HG02885 (cell line): ENCODE data around the gene CSE1L.
"Not testable (repeated sequence)": the region's sequence is repeated elsewhere in the genome, so short reads cannot be mapped to it uniquely, and the experiment has no call there.

Experiments used
- ATAC-seq: cut with Tn5 transposase; IDR thresholded peaks from one replicate; pipeline ENCODE4 v1.9.1; 2021; ENCODE audit warnings: mild to moderate bottlenecking; ENCODE audit not compliant: unreplicated experiment, poor library complexity

CSE1L gene

GRCh38 chr20:49063279-49063678 is 17.2 kb downstream of the CSE1L start:
- ATAC-seq, result no peak

GRCh38 chr20:49074521-49074920 is 28.4 kb downstream of the CSE1L start:
- ATAC-seq, result no peak

GRCh38 chr20:49078310-49078709 is 32.2 kb downstream of the CSE1L start:
- ATAC-seq, result no peak

- ATAC-seq, result not testable (repeated sequence)
Observed at GRCh38 chr20:49082295-49082694, 36.2 kb downstream of the CSE1L start.

- ATAC-seq, result no peak
Observed at GRCh38 chr20:49091104-49091503, 45.0 kb downstream of the CSE1L start.

GRCh38 chr20:49091762-49092161 is 45.6 kb downstream of the CSE1L start:
- ATAC-seq, result no peak

- ATAC-seq, result no peak
Observed at GRCh38 chr20:49096203-49096730, 50.2 kb downstream of the CSE1L start.

- no peak for ATAC-seq
Observed at GRCh38 chr20:49097159-49097558, 51.0 kb downstream of the CSE1L start.

GRCh38 chr20:49098136-49098535 is 52.0 kb downstream of the CSE1L start:
- no peak for ATAC-seq

GRCh38 chr20:49099011-49099410 is 52.9 kb downstream of the CSE1L start:
- ATAC-seq, result no peak

- not testable (repeated sequence) for ATAC-seq
Observed at GRCh38 chr20:49100292-49100691, 54.2 kb downstream of the CSE1L start.

- ATAC-seq, result no peak
Observed at GRCh38 chr20:49100972-49101371, 54.9 kb downstream of the CSE1L start.

- ATAC-seq, result no peak
Observed at GRCh38 chr20:49103019-49103418, 56.9 kb downstream of the CSE1L start.

- no peak for ATAC-seq
Observed at GRCh38 chr20:49103647-49104364, 57.7 kb downstream of the CSE1L start.

GRCh38 chr20:49104365-49104648 is 58.2 kb downstream of the CSE1L start:
- ATAC-seq, result no peak

- not testable (repeated sequence) for ATAC-seq
Observed at GRCh38 chr20:49104979-49105547, 59.0 kb downstream of the CSE1L start.

GRCh38 chr20:49106328-49106727 is 60.2 kb downstream of the CSE1L start:
- no peak for ATAC-seq

- ATAC-seq, result no peak
Observed at GRCh38 chr20:49110767-49111694, 64.9 kb downstream of the CSE1L start.

- ATAC-seq, result no peak
Observed at GRCh38 chr20:49112596-49113274, 66.6 kb downstream of the CSE1L start.

- no peak for ATAC-seq
Observed at GRCh38 chr20:49115564-49115963, 69.5 kb downstream of the CSE1L start.
